Head of caudate nucleus (tissue), 42 donors: ENCODE results near the gene CCDC50.

ENCODE experiments used
- DNase-seq, 42 donors: peaks; one replicate each; pipeline versions ENCODE4 v3.0.0 to v3.0.0-alpha.2; 2020 to 2021; ENCODE audit warnings: mixed read lengths in 7 of 42
- intact Hi-C: fragments of 100-400 bp; cut with DNase I; formaldehyde crosslinking; loops from one replicate; pipeline ENCODE4 v1.15.0; 2022

CCDC50 gene

DNA sequence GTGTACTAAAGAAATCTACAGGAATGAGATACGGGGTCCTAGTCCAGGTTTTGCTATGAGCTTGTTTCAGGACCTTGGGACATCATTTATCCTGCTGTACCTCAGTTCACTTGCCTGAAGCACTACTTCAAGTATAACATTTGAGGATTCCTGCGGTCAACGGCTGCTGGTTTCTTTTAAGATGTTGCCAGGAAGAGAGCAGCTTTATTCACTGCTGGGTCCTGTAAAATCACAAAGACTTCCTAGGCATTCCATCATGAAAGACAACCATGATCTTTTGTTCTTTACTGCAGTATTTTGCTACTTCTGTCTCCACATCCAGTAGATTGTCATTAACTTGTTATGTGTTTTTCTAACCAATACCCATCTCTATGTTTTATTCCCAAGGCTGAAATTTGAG, 70.7 kb downstream of the CCDC50 start:
- intact Hi-C loops: no loop called here
- DNase-seq: no peak

DNA sequence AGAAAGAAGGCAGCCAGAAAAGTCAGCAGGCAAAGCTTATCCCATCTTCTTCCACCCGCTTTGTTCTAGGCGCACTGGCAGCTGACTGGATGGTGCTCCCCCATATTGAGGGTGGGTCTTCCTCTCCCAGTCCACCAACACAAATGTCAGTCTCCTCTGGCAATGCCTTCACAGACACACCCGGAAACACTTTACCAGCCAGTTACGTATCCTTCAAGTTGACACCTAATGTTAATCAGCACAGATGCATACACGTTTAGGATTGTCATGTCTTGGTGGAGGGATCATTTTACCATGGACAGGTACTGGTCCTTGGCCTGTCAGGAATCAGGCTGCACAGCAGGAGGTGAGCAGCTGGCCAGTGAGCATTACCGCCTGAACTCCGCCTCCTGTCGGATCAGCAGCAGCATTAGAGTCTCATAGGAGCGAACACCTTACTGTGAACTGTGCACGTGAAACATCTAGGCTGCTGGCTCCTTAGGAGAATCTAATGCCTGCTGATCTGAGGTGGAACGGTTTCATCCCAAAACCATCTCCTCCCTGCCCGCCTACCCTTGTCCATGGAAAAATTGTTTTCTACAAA, 72.7 kb downstream of the CCDC50 start:
- DNase-seq: no peak
- intact Hi-C loops: no loop called here

DNA sequence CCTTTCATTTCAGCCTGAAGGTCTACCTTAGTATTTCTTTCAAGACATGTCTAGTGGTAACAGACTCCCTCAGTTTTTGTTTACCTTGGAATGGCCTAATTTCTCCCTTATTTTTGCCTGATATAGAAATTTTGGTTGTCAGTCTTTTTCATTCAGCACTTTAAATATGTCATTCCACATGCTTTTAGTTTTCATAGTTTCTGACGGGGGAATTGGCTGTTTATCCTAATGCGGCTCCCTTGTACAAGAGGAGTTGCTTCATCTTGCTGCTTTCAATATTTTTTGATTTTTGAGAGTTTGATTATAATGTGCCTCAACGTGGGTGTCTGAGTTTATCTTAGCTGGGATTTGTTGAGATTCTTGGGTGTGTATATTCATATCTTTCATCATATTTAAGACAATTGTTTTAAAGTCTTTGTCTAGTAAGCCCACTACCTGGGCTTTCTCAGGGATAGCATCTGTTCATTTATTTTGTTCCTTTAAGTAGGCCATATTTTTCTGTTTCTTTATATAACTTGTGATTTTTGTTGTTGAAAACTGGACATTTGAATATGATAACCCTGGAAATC, 80.7 kb downstream of the CCDC50 start:
- intact Hi-C loops: no loop called here
- no peak for DNase-seq

DNA sequence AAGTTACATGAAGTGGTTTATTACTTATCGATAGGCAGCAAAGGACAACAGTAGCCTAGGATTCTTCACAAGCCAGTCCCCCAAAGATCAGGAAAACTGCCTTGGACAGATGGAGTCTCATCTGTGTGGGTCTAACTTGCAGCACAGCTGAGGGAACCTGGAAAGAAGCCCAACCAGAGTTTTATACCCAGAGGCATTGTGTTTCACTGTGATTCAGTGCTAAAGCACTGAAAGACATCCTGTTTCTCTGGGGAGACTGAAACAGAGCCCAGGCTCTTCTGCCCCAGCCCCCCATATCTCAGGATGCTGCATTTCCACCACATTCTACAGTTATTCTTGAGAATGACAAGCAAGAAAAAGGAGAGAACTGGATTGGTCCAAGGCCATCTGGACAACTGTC, 83.6 kb downstream of the CCDC50 start:
- intact Hi-C loops: no loop called here

DNA sequence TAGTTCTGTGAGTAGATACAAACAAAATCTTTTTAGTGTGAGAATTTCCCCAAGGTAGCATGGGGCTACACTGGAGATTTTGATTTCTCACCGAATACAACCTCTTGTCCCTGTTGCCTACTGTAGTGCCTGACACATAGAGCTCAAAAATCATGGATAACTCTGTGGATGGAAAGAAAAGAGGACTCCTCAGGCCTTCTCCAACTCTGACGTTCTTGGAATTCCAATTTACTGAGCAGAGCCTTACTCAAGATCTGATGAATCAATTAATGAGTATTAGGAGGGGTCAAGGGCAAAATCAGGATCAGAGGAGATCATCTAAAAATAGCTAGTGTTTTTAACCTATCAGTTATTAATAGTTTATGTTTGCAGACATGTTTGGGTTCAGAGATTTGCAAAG, 85.1 kb downstream of the CCDC50 start:
- no peak for DNase-seq
- intact Hi-C loops: no loop called here

More for the DNA sequence above, 83.6 kb downstream of the CCDC50 start:
- DNase-seq: no peak

DNA sequence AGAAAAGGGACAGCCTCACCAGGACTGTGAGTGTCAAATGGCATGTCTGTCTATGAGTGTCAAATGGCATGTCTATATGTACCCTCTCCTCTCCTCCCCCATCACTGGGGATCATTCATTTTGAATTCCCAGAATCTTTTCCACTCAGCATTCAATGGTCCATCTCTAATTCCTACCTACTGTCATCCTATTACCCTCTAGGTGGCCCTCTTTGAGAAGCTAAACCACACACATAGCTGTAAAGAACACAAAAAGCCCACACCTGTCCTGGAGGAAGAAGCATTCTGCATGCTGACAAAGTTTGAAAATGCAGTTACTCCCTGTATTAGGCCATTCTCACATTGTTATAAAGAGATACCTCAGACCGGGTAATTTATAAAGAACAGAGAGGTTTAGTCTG, 85.5 kb downstream of the CCDC50 start:
- intact Hi-C loops: loop anchor here (5.0 kb wide), 1 partner anchor 1028 kb away; no protein-coding TSS in a partner anchor
- DNase-seq: no peak

DNA sequence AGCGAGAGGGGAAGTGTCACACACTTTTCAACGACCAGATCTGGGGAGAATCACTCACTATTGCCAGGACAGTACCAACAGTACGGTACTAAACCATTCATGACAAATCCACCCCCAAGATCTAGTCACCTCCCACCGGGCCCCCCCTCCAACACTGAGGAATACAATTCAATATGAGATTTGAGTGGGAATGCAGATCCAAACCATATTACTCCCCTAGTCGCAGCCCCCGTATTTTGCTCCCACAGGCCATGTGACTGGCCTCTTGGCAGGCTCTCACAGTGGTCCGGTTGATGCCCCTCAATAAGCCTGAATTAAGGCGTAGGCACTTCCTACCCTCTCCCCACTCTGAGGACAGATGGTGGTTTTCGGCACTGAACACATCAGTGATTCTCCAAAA, 86.4 kb downstream of the CCDC50 start:
- no peak for DNase-seq
- intact Hi-C loops: loop anchor here (5.0 kb wide), 1 partner anchor 1027 kb away; no protein-coding TSS in a partner anchor

DNA sequence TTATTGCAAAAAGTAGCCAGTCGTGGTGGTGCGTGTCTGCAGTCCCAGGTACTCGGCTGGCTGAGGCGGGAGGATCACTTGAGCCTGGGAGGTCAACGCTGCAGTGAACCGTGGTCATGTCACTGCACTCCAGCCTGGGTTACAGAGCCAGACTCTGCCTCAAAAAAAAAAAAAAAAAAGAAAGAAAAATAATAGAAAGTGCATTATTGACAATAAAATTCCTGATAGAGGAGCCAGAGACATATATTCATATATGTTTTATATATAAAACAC, 88.2 kb downstream of the CCDC50 start:
- DNase-seq: no peak
- intact Hi-C loops: loop anchor here (5.0 kb wide), 1 partner anchor 1025 kb away; no protein-coding TSS in a partner anchor

DNA sequence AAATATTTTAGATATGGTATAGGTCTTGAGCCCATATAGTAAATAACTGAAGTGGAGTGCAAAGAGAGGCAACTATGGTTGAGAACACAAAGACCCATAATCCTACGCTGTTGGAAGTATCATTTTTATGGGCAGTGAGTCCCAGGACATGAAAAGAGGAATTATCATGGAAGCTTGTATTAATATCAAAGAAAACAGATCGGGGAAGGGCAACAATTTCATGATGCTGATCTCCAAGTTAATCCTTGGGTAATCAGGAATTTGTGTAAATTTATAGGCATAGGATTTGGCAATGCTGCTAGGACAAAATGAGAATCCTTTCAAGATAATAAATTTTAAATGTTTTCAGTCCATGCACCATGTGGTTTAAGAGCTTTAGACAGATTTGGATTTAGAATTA, 91.6 kb downstream of the CCDC50 start:
- no peak for DNase-seq

DNA sequence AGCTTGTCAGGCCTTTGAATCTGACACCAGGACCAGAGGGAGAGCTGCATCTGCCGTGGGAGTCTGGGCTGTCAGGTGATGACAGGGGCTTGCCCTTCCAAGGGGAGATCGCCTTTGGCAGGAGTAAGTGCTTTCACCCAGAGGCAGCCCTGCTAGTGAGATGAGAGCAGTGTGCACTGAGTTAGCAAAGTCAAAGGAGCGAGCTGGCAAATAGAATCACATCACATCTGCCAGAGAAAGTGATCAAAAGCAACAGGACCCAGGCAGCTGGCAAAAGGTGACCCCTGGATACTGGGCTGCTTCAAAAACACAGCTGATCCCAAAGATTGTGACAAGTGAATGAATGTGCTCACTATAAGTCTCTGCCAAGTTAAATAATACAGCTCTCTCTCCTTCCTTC, 95.7 kb downstream of the CCDC50 start:
- intact Hi-C loops: no loop called here
- no peak for DNase-seq

More for the DNA sequence above, 91.6 kb downstream of the CCDC50 start:
- intact Hi-C loops: no loop called here

DNA sequence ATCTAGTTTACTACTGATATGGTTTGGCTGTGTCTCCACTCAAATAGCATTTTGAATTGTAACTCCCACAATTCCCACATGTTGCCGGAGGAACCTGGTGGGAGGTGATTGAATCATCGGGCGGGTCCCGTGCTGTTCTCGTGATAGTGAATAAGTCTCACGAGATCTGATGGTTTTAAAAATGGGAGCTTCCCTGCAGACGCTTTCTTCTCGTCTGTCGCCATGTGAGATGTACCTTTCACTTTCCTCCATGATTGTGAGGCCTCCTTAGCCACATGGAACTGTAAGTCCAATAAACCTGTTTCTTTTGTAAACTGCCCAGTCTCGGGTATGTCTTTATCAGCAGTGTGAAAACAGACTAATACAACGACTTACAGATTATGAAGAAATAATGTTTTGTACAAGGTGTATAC, 96.1 kb downstream of the CCDC50 start:
- intact Hi-C loops: no loop called here
- peak in 24 of 42 donors; percentile 6 to 61 (median 29) for DNase-seq

DNA sequence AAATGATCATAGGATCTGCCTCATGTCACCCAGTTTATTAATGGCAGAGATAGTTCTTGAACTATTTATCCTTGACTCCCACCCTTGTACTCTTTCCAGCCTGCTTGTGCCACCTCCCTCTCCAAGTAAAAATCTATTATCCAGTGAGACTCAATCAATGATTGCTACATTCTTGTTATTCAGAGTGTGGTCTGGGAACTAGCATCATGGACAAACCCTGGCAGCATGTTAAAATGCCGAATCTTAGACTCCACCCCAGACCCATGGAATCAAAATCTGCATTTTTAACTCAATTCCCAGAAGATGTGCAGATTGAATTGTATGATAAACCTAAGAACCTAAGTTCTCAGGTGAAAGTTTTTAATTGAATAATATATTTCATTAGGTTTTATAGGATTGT, 97.1 kb downstream of the CCDC50 start:
- DNase-seq: no peak
- intact Hi-C loops: no loop called here

DNA sequence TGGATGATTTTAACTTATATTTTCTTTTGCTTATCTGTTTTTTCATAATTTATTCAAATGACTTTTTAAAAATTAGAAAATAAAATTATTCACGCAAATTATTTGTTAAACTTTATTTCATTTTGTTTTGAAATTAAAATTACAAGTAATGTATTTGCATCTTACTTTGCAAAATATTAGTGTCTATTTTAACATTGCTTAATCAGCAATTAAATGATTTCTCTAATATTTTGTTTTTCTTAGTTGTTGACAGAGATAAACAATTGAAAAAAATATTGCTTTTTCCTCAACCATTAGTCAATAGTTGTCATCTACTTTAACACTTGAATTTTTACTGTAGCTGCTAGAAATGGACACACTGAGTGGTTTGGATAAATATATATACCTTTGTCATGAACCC, 99.0 kb downstream of the CCDC50 start:
- DNase-seq: no peak
- intact Hi-C loops: no loop called here

DNA sequence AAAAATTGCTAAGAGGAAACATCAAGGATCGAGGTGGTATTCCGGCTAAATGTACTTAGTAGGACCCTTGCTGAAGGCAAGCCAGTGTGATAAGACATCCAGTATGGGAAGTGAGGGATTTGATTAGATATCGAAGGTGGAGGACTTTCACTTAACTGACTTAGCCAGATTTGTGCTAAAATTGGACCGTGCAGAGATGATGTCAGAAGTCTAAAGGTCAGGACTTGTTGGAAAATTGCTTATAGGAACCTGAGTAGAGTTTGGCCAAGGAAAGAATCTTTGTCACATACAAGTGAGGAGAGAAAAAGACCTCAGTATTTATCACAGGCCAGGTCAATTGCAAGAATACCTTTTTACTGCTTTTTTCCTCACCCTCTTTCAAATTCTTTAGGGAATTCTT, 100.9 kb downstream of the CCDC50 start:
- no peak for DNase-seq

DNA sequence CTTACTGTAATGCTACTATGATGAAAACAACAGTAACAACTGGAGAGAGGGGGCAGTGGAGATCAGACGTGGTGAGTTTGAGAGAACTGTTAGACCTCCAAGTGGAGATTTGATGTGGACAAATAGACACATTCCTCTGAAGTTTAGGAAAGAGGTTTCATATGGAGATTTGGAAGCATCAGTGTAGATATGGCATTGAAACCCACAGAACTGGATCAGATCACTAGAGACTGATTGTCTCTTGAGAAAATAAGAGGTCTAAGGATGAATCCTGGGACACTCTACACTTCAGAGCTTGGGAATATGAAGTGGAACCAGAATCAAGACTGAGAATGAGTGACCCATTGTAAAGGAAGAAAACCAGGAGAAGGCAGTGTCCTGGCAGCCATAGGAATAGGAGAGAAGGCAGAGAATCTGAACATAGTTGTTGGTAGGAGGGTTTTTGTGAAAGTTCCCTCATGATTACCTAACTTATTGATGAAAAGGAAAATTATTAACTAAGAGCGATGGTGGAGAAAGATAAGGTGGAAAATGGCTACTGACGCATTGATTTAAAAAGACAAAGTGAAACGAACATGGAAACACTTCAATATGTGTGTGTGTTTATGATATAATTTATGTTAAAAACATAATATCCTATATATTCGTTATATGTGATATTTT, 102.1 kb downstream of the CCDC50 start:
- intact Hi-C loops: no loop called here
- no peak for DNase-seq

More for the DNA sequence above, 100.9 kb downstream of the CCDC50 start:
- intact Hi-C loops: no loop called here

DNA sequence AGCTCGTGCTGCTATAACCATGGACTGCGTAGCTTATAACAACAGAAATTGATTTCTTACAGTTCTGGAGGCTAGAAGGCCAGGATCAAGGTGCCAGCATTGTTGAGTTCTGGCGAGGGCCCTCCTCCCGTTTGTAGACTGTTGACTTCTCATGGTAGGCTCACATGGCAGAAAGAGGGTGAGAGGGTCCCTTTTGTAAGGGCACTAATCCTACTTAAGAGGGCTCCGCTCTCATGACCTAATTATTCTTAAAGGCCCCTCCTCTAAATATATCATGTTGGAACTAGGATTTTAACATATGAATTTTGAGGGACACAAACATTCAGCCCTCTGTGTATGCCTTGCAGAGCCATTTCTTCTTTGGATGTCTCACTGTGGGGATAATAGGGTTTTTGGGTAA, 103.0 kb downstream of the CCDC50 start:
- DNase-seq: no peak
- intact Hi-C loops: no loop called here

DNA sequence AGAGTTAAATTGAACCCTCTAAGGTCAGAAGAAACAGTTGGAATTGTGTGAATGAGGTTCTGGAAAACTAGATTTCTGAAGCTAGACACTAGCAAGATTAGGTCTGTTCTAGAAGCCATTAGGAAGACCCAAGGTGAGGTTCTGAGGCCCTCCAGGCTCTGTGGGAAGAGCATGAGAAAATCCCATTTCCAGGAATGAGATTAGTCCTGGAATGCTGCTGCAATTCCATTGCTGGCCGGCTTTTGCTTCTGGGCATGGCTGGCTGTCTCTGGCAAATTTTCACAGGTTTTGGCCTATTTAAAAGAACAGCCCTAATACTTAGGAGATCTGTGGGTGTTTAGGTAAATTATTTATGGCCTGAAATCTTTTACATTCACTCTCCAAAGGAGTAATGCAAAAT, 104.8 kb downstream of the CCDC50 start:
- intact Hi-C loops: no loop called here
- DNase-seq: no peak

DNA sequence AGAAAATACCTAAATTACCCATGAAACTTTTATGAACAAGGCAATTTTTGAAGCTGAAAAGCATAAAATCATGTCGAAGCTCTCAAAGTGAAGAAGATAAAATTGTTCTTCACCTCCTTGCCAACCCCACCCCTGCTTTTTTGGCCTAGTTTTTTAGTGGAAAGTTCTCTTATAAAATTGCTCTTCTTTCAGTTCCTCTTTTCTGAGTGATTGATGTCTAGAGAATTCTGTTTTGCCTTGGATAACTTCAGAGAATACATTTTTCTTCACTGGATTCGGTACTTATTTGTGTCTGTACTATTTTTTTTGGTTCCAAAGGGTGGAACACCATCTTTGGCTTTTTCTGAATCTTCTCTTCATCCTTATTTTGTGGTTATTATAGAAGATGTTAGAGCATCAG, 106.8 kb downstream of the CCDC50 start:
- DNase-seq: peak in 2 of 42 donors; percentile 17
- intact Hi-C loops: no loop called here

DNA sequence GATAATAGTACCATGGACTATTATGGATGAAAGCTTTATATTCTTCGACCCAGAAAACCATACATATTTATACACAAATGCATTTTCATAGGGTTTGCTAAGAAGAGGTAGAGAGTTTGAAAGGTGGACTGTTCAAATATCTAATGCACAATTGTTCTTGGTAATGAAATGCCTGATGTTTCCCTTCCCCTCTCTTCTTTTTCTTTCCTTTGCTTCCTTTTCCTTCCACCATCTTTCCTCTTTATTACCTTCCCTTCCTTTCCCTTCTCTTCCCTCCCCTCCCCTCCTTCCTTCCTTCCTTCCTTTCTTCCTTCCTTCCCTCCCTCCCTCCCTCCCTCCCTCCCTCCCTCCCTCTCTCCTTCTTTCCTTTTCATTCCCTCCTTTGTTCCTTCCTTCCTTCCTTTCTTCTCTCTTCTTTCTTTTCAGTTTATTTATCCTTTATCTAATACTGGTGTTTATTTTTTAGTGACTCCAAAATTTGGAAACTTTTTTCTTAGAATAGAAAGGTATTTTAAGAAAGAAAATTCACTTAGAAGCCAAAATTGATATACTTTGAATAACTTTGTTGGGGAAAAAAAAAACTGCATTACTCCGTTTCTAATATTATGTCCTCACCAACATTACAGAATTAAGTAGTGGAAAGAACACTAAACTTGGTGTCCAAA, 109.1 kb downstream of the CCDC50 start:
- intact Hi-C loops: no loop called here
- no peak for DNase-seq

DNA sequence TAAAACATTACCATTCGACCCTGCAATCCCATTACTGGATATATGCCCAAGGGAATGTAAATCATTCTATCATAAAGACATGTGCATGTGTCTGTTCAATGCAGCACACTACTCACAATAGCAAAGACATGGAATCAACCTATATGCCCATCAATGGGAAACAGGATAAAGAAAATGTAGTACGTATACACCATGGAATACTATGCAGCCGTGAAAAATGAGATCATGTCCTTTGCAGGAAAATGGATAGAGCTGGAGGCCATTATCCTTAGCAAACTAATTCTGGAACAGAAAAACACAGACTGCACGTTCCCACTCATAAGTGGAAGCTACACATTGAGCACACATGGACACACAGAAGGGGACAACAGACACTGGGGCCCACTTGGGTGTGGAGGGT, 111.3 kb downstream of the CCDC50 start:
- intact Hi-C loops: no loop called here
- no peak for DNase-seq

DNA sequence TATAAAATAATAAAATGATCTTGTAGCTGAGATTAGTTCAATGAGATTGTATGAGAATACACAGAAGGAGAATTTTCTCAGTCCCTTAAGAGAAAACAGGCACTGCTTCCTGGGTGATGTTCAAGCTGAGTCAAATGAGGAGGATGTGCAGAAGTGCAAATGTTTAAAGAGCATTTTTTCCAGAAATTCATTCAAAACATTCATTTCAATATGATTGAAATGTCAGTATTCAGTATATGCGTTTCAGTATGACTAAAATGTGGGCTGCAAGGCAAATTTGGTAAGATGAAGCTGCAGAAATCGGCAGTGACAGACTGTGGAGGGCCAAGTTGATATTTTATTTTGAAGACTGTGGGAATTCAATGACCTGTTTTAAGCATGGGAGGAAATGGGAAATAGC, 112.5 kb downstream of the CCDC50 start:
- peak in 8 of 42 donors; percentile 9 to 52 (median 18) for DNase-seq
- intact Hi-C loops: no loop called here
